Measurements from ENCODE around the gene ALDH18A1.
"Not testable (repeated sequence)": the region's sequence is repeated elsewhere in the genome, so short reads cannot be mapped to it uniquely, and the experiment has no call there.

The ALDH18A1 gene

DNA sequence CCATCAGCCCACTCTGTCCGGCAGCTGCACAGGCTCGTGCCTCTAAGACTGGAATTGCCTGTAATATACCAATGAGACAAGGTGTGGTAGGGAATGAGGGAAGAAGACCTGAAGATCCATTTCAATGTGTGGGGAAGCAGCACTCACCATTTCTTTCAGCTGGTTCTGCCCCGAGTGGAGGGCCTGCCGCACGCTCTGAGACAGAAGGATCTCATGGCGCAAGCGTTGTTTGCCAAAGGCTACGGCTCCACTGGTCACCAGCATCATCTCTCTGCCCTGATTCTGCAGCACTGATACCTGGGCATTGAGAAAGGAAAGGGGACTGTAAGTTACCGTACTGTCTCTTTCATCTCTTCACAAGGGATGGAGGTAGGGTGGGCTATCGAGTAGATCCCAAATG lies 19.4 kb downstream of the ALDH18A1 start:
- no peak for TF ChIP-seq CTCF (IDR thresholded peaks at IDR 0.05; ENCODE audit: low read depth, low read length, missing control alignments)
- DNase-seq (ENCODE audit: extremely low read depth, low read depth) = no peak

GRCh38 chr10:95635319-95635733 lies 21.2 kb downstream of the ALDH18A1 start:
- no peak overlapping the region for H3K4me3 ChIP-seq (replicated peaks; ENCODE audit: low read depth, low read length)
- DNase-seq (ENCODE audit: extremely low read depth, low read depth) = no peak
- no peak for TF ChIP-seq CTCF (IDR thresholded peaks at IDR 0.05; ENCODE audit: low read depth, low read length, missing control alignments)

More for the DNA sequence above, 19.4 kb downstream of the ALDH18A1 start:
- no peak overlapping the region for H3K4me3 ChIP-seq (replicated peaks; ENCODE audit: low read depth, low read length)

DNA sequence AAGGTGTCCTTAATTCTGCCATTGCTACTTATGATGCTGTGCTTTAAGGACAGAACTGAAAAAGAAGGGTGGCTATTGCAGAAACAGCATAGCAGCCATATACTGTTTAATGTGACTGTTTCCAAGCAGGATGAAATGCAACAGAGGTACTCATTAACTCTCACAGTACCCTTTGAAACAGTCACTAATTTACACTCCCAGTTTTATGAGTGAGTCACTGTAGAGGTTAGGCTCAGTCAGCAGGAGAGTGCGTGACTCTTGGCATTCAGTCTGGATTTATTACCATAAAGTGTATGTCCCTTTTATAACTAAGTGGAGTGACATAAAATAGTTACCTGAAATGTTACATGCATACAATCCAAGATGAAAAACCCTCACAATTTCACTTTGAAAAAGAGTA lies 27.7 kb downstream of the ALDH18A1 start:
- DNase-seq (ENCODE audit: extremely low read depth, low read depth) = no peak
- H3K4me3 ChIP-seq (replicated peaks; ENCODE audit: low read depth, low read length) = no peak overlapping the region

DNA sequence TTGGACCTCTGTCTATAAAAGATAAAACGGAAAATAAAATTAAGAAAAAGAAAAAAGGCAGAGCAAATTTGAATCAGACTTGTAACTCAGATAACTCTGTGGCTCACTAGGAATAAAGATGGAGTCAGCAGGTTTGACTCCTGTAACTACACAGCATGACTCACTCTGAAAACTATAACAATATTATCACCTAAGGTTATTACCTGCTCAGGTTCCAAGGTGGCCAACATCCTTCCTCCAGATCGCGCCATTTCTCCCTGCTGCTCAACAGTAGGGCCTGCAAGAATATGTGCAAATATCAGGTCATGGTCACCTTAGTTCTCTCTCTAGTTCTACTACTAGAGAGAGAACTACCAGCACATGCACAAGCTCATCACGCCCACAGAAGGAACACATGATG lies 30.0 kb downstream of the ALDH18A1 start:
- H3K4me3 ChIP-seq (replicated peaks; ENCODE audit: low read depth, low read length) = no peak overlapping the region
- TF ChIP-seq CTCF (IDR thresholded peaks at IDR 0.05; ENCODE audit: low read depth, low read length, missing control alignments) = no peak
- DNase-seq (ENCODE audit: extremely low read depth, low read depth) = no peak

More for the DNA sequence above, 27.7 kb downstream of the ALDH18A1 start:
- TF ChIP-seq CTCF (IDR thresholded peaks at IDR 0.05; ENCODE audit: low read depth, low read length, missing control alignments) = no peak

- not testable (repeated sequence) for DNase-seq (ENCODE audit: extremely low read depth, low read depth); H3K4me3 ChIP-seq (replicated peaks; ENCODE audit: low read depth, low read length)
Measured at GRCh38 chr10:95620415-95620814, 36.1 kb downstream of the ALDH18A1 start.

DNA sequence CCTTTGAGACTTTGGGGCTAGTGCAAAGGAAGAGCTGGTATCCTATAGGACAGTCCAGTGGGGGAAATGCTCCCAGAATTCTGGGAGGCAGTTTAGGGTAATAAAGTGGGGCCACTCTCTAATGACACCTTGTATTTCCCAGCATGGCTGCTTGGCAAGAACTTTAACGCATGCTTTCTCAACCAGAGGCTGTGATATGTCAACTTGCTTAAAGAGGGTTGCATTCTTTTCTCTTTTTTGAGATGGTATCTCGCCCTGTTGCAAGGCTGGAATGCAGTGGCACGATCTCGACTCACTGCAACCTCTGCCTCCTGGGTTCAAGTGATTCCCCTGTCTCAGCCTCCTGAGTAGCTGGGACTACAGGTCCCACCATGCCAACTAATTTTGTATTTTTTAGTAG lies 38.4 kb downstream of the ALDH18A1 start:
- no peak for DNase-seq (ENCODE audit: extremely low read depth, low read depth)
- no peak for TF ChIP-seq CTCF (IDR thresholded peaks at IDR 0.05; ENCODE audit: low read depth, low read length, missing control alignments)
- no peak overlapping the region for H3K4me3 ChIP-seq (replicated peaks; ENCODE audit: low read depth, low read length)

GRCh38 chr10:95616446-95616845 lies 40.1 kb downstream of the ALDH18A1 start:
- DNase-seq (ENCODE audit: extremely low read depth, low read depth) = no peak
- TF ChIP-seq CTCF (IDR thresholded peaks at IDR 0.05; ENCODE audit: low read depth, low read length, missing control alignments) = no peak
- no peak overlapping the region for H3K4me3 ChIP-seq (replicated peaks; ENCODE audit: low read depth, low read length)
